ENCODE results near the gene DNAH10. TPM values are rescaled to one million over a fixed set of nuclear protein-coding genes. Genes with fewer than 3 reads are reported as not detected.

DNAH10 gene
- polyA plus RNA-seq, 1 donor: 7.5 TPM

DNA sequence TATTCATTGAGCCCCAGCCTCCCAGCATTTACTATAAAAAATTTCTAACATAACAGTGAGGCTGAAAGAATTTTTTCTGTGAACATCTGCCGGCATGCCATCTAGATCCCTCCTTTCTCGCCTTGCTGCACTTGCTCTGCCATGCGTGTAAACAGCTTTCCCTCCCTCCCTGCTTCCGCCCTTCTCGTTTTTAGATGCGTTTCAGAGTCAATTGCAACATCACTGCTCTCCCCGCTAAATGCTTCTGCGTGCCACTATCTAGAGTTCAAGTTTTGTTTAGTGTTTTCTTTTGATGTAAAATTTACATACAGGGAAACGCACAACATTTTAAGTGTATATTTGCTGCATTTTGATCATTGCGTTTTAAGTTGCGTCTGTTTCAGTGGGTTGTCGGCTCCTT is 126.9 kb downstream of the DNAH10 start:
- no peak for DNase-seq

DNA sequence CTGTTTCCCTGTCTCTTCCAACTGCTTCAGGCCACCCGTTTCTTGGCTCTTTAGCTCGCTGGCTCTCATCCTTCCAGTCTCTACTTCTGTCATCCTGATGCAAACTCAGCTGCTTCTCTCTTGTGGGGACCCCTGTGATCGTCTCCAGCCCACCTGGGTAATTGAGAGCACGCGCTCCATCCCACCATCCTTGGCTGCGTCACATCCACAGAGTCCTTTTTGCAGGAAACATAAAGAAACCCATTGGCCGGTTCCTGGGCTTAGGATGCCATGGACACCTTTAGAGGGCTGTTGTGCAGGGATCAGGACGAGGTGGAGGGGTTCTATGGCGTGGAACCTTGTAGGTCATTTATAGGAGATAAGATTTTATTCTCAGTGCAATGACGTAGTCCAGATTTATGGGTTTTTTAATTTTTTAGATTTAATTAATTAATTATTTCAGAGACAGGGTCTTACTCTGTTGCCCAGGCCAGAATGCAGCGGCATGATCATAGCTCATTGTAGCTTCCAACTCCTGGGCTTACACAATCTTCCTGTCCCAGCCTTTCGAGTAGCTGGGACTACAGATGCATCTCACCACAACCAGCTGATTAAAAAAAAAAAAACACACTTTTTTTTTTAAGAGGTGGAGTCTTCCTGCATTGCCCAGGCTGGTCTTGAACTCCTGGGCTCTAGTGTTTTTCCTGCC is 127.9 kb downstream of the DNAH10 start:
- no peak for DNase-seq

DNA sequence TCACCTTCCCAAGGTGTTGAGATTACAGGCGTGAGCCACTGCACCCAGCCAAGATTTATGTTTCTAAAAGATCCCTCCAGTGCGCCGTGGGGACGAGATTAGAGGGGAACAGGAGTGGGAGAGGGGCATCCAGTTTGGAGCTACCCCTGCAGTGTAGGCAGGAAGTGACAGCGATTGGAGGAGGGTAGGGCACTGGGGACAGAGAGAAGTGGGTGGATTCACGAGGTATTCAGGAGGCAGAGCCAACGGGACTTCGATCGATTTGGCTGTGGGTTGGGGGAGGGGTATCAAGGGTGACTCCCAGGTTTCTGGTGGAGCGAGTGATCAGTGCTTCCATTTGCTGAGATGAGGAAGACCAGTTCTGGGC is 128.4 kb downstream of the DNAH10 start:
- DNase-seq: no peak

DNA sequence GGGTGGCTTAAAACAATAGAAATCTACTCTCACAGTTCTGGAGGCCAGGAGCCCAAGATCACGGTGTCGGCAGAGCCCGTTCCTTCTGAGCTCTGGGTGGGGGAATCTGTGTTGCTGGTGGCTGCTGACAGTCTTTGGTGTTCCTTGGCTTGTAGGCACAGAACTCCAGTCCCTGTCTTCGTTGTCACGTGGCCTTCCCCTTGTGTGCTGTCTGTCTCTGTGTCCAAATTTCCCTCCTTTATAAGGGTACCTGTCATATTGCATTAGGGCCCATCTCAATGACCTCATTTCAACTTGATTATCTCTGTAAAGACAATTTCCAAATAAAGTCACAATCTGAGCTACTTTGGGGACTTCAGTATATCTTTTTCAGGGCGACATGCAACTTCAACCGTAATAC is 128.9 kb downstream of the DNAH10 start:
- DNase-seq: no peak

DNA sequence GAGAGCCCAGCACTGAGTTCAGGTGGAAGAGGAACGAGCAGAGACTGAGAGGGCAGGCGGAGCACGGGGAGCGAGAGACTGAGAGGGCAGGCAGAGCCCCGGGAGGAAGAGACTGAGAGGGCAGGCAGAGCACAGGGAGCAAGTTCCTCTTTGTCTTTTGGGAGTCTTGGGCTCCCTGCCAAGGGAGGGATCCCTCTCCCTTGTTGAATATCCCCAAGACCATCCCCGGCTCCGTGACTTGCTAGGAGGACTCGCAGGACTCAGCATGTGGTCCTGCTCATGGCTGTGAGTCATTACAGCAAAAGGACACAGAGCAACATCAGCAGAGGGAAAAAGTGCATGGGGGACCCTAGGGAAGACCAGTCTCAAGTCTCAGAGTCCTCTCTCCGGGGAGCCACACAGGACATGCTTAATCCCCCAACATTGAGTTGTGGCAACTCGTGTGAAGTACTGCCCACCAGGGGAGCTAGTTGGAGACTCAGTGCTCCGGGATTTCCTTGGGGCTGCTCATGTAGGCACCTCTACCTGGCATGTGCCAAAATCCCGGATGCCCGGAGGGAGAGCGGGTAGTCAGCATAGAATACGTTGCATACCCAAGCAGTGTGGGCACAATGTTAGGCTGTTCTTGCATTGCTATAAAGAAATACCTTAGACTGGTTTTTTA is 129.5 kb downstream of the DNAH10 start:
- DNase-seq: no peak

DNA sequence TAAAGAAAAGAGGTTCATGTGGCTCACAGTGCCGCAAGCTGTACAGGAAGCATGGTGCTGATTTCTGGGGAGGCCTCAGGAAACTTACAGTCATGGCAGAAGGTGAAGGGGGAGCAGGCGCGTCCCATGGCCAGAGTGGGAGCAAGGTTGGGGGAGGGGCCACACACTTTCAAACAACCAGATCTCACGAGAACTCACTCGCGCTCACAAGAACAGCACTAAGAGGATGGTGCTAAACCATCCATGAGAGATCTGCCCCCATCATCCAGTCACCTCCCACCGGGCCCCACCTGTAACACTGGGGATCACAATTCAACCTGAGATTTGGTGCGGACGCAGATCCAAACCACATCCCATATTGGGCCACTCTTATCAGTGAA is 130.1 kb downstream of the DNAH10 start:
- no peak for DNase-seq

DNA sequence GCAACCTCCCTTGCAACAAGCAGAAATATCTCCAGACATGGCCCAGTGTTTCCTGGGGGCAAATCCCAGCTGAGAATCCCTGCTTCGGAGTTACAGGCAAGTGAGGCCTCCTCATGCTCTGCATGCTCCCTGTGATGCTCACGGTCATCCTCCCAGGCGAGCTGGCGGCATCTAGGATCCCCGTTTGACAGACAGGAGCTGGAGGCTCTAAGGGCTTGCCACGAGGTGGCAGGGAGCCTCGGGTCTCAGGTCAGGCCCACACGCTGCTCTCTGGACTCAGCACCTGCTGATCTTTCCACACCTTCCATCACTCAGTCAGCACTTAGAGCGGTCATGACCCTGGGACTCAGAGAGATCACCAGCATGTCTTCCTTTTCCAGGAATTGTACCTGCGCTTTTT is 130.8 kb downstream of the DNAH10 start:
- no peak for DNase-seq

DNA sequence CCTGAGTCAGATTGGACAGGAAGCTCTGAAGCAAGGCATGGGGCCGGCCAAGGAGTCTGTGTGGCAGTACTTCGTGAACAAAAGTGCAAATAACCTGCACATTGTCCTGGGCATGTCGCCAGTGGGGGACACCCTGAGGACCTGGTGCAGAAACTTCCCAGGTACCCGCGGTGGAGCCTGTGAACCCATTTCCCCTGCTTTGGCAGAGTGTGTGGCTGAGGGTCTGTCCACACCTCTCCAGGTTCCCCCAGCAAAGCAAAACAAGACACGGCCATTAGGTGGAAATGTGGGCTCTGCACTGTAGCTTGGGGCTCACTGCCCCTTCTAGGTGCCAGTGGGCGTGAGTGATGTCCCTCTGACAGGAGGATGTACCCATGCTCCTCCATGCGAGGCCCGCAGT is 131.2 kb downstream of the DNAH10 start:
- DNase-seq: no peak

DNA sequence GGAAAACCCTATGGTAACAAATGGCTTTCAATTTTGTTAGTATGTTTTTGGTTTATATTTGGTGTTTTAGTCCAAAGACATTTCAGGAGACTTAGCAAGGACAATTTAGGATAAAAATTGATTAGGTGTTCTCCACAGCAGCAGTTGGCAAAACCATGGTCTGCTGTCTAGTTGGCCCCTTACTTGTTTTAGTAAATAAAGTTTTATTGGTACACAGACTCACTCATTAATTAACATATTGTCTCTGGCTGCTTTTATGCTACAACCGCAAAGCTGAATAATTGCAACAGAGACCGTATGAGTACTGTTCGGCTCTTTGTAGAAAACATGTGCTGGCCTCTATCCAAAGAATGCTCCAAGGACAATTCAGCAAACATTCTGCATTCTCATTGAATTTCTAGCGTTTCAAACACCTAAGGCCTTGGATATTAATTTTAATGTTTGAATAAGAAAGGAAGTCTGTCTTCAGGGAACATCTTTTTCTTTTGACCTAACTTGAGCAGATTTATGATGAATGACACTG is 132.8 kb downstream of the DNAH10 start:
- DNase-seq: no peak

DNA sequence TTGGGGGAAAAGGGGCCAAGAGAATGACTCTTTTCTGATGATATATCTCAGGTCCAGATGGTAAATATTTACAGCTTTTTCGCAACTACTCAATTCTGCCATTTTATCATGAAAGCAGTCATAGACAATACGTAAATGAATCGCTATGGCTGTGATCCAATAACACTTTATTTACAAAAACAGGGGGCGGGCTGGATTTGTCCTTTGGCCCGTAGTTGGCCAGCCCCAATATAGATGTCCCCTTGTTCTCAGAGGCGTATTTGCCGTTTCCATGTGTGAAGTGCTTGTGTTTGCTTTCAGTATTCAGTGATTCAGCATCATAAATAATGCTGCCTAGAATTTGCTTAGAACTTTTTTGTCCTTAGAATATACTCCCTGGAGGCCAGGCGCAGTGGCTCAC is 133.3 kb downstream of the DNAH10 start:
- no peak for DNase-seq

DNA sequence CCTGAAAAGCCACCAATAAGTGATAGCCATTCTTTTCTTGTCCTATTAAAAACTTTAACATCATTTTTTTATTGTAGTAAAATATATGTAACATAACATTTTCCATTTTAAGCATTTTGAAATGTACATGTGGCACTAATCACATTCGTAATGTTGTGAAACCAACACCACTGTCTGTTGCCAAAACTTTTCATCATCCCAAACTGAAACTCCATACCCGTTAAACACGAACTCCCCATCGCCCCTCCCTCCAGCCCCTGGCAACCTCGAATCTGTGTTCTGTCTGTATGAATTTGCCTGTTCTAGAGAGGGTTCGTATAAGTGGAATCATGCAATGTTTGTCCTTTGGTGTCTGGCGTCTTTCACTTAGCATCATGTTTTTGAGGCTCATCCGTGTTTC is 134.7 kb downstream of the DNAH10 start:
- no peak for DNase-seq

DNA sequence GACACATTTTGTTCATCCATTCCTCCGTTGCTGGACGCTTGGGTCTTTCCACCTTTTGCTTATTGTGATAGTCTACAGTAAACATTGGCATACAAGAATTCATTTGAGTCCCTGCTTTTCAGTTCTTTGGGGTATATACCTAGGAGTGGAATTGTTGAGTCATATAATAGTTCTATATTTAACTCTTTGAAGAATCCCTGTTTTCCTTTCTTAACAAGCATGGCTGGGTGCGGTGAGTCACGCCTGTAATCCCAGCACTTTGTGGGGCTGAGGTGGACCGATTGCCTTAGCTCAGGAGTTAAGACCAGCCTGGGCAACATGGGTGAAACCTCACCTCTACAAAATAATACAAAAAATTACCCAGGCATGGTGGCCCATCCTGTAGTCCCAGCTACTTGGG is 135.1 kb downstream of the DNAH10 start:
- no peak for DNase-seq

DNA sequence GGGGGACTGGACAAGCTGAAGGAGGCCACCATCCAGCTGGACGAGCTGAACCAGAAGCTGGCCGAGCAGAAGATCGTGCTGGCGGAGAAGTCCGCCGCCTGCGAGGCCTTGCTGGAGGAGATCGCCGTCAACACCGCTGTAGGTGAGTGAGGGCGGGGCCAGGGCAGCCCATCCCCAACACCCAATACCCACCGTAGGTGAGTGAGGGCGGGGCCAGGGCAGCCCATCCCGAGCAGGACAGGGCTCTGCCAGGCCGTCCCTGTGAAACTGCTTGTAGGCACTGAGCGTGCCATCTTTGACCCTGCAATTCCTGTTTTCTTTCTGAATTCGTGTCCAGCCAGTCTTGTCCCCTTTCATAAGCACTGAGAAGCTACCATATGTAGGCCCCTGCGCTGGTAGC is 136.6 kb downstream of the DNAH10 start:
- DNase-seq: no peak

DNA sequence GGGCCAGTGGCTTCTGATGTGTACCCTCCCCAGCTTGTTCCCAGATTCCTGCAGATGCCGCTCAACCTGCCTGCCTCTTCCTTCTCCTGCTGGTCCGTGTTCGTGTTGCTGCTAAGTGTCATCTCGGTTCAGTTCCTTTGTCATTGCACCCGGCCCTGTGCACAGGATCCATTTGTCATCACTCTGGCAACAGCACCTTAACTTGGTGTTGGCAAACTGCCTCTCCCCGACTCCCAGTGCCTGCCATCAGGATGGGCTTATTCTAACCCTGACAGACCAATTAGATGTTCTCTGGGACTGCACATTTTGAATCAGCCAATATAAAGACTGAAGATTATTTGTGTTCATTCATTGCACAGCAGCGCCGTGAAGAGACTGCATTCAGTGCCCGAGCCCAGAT is 137.3 kb downstream of the DNAH10 start:
- no peak for DNase-seq

DNA sequence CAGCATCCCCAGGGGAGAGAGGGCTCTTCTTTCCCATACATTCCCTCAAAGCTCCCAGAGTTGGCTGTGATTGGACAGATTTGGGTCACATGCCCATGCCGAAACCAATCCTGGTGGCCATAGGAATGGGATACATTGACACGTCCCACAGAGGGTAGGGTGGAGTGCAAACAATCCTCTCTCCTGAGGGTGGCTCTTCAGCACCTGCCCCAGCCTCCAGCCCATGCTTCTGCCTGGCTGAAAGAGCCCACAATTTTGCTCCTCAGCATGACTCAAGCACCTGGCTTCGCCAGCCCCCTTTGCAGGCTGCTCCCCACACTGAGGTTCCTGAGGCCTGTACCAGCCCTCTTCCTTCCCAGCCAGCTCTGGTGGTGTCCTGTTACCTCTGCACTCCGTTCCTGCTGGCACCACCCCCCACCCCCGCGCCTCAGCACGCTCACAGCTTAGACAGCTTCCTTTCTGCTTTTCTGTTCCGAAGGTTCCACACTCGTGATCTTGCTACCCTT is 138.8 kb downstream of the DNAH10 start:
- peak; percentile 46 for DNase-seq

DNA sequence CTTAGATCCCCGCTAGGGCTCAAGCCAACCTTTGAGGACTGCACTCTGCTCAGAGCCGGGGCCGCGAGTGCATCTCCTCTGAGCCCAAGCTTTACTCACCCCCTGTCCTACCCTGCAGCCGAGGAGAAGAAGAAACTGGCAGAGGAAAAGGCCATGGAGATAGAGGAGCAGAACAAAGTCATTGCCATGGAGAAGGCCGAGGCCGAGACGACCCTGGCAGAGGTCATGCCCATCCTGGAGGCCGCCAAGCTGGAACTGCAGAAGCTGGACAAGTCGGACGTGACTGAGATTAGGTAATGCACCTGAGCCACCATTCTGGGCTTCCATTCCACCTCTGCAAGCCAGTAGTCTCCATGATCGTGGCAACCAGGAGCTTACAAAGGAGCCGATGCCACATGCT is 140.7 kb downstream of the DNAH10 start:
- DNase-seq: no peak

DNA sequence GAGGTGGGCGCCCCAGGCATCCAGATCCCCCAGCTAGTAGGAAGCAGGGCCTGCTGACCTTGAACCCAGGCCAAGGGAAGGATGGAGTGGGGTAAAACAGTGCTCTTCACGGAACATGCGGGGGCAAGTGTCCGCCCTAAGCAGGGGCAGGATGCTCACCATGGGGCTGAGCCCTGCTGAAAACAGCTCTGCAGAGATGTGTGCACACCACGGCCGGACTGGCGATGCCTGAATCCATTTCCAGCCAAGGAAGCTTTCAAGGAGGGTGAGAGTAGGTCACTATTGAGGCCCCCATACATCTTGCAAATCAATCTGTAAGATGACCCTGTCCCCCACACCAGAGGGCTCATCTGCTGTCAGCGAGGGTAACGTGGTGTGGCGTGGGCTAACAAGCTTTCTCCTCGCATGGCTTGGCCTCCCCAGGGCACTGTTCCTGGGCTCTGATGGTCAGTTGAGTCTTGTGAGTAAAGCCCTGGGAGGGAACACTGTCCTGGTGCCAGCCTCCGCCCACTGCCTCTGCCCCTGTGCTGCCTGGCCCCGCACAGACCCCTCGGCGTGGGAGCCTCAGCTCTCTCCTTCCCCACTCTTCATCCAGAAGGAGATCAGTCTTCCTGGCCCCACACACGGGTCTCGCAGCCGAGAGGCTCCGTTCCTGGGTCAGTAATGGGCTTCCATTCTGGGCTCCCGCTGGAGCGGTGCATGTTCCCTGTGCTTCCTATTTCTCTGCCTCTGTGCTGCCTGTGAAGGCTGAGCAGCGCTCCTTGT is 141.4 kb downstream of the DNAH10 start:
- no peak for DNase-seq

DNA sequence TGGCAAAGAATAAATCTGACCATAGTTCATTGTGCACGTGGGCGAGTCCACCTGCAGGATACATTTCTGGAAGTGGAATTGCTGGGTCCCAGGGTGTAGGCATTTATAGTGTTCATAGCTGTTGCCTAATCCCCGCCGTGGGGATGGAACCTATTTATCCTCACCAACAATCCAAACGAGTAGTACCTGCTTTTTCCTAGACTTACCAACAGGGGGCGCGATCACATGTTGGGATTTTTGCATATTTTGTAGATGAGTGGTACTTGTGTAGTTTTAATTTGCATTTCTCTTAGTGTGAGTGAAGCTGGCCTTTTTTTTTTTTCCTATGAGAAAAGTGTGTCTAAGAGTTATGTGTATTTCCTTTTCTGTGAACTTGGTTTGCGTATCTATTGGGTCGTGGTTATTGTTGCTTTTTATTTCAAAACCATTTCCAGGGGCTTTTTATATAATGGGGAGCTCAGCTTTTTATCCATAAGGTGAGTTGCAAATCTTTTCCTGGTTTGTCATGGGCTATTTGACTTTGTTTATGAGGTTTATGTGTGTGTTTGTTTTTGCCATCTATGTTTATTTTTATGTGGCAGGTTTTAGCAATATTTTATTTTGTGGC is 143.3 kb downstream of the DNAH10 start:
- DNase-seq: peak; percentile 39

DNA sequence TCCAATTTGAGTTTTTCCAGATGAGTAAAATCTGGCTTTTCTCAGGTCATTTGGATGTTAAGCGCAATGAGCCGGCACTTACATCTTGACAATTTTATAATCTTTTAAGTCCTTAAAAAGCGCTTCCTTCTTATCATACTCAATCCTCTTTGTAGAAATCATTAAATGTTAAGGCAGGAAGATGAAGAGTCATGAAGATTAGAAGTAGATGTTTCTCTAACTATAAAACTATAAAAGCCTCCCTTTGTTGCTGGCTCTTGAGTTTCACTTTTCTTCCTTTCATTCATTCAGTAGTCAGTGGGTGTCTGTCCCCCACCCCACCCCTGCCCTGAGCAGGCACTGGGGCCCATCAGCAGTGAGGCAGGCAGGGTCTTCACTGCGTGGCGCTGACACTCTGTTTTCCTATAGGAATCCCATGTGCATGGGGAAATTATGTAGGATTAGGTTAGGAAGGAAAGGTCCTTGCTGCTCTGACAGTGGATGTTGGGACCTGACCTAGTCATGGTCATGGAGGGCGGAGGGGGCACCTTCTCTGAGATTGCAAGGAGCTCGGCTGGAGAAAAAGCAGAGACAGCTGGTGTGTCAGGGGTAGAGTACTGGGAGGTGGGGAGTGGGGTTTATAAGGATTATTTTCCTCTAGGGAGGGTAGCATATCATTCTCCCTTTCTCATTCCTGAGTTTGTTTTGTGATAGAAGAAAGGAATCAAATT is 144.8 kb downstream of the DNAH10 start:
- DNase-seq: no peak

DNA sequence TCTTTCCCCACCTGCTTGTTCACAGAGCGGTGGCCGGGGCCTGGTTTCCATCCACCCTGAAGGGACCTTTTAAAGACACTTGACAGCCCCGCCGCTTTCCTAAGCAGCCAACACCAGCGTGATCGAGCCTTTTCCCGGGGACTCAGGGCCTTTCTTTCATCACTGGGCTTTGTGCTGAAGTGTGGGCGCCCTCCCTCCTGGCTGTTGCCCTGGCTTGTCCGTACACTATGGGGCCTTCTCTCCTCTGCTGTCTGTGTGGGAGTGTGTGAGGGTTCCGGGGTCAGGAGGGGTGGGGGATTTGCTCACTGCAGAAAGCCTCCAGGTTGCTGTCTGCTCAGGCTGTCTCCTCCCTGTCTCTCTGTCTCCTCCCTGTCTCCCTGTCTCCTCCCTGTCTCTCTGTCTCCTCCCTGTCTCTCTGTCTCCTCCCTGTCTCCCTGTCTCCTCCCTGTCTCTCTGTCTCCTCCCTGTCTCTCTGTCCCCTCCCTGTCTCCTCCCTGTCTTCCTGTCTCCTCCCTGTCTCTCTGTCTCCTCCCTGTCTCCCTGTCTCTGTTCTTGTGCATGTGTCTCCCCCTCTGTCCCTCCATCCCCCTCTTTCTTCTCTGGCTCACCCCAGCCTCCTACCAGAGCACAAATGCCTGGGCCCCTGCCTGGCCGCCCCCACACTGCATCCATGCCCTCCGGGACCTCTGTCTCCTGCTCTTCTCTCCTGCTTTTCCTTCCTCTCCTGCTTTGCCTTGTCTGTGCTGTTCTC is 145.8 kb downstream of the DNAH10 start:
- peak; percentile 48 for DNase-seq
